HG03280 (cell line): Measurements from ENCODE around the gene ZNF296.
A peak's percentile ranks its signal among the peaks of the same experiment; 100 is the strongest.

Experiments used
- ATAC-seq: cut with Tn5 transposase; IDR thresholded peaks from one replicate; pipeline ENCODE4 v1.9.1; 2021; ENCODE audit warnings: mild to moderate bottlenecking, moderate library complexity; ENCODE audit not compliant: unreplicated experiment

The ZNF296 gene

DNA sequence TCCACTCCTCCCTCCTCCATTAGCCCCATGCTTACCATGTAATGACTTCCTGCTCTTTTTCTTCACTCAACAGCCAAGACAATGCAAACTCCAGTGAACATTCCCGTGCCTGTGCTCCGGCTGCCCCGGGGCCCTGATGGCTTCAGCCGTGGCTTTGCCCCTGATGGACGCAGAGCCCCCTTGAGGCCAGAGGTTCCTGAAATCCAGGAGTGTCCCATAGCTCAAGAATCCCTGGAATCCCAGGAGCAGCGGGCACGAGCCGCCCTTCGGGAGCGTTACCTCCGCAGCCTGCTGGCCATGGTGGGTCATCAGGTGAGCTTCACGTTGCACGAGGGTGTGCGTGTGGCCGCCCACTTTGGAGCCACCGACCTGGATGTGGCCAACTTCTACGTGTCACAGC lies 13.8 kb upstream of the ZNF296 start:
- no peak for ATAC-seq

- no peak for ATAC-seq
Measured at GRCh38 chr19:45087531-45087930, 11.3 kb upstream of the ZNF296 start.

DNA sequence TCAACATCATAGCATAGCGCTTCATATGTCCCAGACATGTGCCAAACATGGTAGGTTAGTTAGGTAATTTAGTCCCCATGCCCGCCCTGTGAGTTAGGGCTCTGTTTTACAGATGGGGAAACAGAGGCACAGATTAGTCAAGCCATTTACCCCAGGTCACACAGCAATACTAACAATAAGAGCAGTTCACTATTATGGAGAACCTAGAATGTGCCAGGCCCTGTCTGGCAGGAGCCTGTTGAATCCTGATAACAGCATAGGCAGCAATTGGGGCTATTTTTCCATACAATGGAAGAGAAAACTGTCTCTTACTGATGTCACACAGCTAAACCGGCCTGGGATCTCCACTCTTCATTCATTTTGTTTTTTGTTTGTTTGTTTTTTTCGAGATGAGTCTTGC lies 10.2 kb upstream of the ZNF296 start:
- no peak for ATAC-seq

- no peak for ATAC-seq
Measured at GRCh38 chr19:45082170-45082569, 5.9 kb upstream of the ZNF296 start.

DNA sequence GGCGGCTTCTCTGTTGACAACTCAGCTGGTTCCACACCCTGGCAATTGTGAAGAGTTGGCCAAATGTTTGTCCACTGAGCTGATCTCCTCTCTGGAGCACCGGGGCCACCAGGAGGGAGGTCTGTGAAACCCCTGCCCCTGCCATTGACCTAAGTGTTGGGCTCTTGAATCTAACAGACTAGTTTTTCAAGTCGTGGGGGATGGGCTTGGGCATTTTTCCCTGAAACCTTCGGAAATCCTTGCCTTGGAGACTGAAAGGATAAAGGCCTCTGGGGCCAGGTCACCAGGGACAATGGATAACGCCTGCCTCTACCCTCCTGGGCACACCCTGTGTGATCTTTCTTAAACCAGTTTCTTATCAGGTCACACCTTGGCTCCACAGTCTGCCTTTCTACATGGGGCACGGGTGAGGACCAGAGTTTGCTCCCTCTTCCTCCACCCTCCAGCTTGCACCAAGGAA lies 3.7 kb upstream of the ZNF296 start:
- ATAC-seq, result no peak

DNA sequence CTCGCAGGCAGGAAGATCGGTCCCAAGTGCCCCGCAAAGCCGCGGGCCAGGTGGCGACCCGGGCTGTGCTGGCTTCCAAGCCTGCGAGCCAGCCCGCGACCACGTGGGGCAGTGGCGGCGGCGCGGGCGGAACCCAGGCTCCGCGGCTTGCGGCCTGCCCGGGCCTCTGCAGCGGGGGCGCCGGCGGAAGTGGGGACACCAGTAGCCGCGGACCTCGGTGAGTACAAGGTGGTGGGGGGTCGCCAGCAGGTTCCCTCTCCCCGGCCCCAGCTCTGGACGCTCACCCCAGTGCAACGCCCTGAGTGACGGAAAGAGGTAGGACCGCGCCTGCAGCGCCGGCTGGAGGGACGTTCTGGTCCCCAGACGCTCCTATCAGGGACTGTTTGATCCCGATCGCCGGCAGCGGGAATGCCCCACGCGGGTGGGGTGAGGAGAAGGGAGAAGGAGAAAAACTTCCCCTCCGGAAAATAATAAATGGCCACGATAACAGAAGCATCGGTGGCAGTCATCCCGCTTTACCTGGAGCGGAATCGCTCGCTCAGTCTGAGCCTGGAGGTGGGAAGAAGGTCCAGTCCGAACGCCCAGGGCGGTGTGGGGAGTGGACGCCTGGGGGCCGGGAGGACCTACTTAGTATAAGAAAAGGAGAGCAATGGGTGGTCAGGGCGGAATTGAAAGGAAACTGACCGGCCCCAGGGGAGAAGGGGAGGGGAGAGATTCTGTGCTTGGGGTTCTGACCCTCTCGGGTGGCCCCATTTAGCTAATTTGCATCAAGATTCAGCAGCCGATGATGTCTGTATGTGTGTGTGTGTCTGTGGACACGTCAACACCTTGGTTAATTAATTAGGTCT lies 3.0 kb upstream of the ZNF296 start, which contains the start of gene GEMIN7:
GEMIN7 (plus strand) TSS at position 198 of the 848 bp plus-strand sequence. CDS start 10,855 bp downstream, outside the sequence.
- ATAC-seq, result peak; percentile 35

DNA sequence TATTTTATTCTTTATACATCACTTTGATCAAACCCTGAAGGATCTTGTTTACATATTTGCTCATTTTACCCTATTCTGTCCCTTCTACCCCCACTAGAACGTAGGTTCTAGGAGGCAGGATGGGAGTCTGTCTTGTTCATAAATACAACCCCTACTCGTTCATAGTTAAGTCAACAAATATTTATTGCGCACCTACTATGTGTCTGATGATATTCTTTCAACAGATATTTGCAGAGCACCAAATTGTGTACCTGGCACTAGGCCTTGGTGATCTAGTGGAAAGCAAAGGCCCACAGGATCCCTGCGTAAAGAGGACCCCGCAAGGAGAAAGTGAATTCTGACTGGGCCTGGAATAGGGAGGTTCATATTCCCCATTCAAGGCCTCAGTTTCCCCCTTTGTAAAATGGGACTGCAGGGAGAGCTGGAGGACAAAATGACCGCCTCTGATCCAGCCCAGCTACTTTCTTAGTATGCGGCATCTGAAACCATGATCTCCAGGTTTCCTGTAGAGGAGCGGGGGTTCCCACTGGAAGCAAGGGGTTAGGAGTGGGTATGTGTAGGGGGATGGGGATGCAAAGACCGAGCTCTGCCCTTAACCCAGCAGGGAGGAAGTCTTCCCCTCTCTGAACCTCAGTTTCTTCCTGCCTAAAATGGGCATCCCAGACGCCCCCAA lies 2.2 kb upstream of the ZNF296 start:
- ATAC-seq, result no peak

DNA sequence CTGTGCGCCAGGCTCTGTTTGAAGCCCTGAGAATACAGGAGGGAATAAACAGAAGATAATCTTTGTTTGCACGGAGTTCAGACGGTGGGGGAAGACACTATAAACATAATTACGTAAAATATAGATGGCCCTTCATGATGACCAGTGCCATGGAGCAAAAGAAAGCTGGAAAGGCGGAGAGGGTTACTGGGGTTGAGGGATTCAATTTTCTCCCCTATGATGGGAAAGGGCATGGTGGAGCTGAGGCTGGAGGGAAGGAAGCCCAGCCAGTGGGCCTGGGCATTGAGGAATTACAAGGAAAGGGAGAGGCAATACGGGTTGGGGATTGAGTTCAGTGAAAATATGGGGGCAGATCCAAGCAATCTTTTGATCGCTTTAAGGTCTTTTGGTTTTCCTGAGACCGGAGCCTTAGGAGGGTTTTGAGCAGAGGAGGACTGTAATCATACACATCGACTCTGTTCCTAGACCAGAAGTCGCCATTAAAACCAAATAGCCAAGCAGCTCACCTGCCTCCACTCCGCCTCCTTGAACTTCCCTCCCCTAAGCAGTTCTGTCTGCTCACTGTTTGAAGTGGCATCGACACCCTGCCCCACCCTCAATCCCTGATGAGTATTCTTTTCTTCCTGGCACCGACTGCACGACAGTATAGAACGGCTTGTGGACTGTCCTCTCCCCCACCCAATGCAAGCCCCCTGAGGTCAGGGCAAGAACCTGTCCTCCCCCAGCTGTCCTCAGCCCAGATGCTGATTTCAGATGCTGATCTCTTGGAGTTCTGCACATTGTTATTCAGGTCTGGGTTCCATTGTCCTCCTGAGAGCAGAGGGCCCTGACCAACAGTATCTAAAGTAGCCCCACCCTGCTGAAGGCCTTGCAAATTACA lies 813 bp upstream of the ZNF296 start:
- ATAC-seq, result no peak

DNA sequence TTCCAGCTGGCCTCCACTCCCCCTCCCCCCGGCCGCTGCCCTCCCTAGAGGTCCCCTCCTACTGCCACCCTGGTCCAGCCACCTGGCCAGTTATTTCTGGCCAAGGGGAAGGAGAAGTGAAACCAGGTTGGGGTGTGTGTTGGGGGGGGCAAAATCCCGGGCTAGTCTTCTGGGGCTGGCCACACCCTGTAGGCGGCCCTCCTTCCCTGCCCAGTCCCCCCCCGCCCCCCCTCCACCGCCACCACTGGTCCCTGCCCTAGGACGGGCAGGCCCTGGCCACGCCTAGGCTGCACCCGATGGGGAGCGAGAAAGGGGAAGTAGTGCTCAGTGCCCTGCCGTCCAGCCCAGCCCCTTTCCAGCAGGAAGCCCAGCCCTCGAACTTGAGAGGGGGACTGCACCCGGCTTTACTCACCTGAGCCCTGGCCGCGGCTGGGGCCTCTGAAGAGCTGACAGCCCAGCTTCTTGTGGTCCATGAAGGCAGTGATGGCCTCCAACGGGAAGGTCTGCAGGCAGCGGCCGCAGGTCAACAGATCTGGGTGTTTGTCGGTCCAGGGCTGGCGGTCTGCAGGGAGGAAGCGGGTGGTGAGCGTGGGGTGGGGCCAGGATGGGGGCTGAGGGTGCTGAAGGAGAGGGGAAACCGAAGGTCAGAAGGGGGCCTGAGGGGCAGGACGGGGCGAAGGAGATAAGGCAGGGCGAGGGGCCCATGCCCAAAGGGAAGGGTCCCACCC lies 813 bp downstream of the ZNF296 start:
- peak; percentile 50 for ATAC-seq

DNA sequence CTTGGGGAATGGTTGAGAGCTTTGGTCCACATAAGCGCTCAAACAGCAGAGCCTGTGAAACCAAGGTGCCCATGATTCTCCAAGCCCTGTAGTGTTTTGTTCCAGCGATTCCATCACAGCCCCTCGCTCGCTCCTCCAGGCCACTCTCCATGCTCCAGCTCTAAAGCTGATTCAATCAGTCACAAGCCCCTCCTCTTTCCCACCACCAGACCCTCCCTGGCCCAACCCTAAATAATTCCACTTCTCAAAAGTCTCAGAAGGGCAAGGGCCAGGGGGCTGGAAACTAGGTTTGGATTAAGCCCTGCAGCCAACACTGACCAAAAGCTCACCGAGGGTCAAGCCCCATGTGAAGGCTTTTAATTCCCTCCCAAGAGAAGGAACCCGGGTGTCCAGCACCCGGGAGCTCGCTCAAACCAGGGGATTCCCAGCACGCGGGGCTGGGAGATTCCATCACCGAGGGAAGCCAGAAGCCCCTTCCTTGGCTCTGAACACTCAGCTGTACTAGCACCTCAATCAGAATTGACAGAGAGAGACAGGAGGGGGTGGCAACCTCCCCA lies 1.5 kb downstream of the ZNF296 start:
- no peak for ATAC-seq

DNA sequence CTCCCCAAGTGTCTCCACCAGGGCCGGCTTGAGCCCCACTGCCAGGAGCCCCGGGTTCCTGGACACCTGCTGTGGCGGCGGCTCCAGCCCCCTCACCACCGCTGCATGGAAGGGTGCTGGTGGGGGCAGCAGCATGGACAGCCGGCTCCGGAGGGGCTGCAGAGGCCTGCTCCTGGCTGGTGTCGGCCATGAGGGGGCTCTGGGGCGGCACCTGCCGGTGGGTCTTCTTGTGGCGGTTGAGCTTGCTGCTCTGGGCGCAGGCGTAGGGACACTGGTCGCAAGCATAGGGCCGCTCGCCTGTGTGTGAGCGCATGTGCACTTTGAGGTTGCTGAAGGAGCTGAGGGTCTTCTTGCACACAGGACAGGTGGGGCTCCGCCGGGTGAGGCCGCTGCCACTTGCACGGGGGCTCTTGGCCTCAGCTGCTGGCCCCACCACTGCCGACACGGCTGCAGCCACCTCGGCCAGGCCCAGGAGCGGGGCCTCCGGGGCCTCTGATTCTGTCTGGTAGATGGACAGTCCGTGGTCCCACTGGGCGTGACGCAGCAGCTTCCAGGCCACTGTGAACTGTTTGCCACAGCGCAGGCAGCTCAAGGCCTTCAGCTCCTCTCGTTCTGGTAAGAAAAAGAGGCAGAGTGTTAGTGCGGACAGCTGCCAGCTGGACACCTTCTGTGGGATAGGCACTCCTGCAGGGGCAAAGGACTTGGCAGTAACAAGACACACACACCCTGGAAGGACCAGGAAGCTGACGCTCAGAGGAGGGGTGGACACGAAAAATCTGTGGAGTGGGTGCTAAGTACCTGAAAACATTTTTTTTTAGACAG lies 4.1 kb downstream of the ZNF296 start:
- no peak for ATAC-seq

DNA sequence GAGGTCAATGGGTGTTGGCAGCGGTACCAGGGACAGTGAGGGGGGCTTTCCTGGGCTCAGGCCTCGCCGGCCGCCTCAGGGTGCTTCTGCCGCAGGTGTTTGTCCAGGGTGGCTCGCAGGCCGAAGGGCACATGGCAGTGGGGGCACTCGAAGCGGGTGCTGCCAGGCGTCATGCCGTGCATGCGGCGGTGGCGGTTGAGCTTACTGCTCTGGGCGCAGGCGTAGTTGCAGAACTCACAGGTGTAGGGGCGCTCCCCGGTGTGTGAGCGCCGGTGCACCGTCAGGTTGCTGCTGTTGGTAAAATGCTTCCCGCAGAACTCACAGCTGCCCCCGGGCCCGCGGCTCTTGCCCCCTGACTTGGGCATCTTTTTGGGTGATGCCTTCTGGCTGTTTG lies 4.7 kb downstream of the ZNF296 start:
- no peak for ATAC-seq

DNA sequence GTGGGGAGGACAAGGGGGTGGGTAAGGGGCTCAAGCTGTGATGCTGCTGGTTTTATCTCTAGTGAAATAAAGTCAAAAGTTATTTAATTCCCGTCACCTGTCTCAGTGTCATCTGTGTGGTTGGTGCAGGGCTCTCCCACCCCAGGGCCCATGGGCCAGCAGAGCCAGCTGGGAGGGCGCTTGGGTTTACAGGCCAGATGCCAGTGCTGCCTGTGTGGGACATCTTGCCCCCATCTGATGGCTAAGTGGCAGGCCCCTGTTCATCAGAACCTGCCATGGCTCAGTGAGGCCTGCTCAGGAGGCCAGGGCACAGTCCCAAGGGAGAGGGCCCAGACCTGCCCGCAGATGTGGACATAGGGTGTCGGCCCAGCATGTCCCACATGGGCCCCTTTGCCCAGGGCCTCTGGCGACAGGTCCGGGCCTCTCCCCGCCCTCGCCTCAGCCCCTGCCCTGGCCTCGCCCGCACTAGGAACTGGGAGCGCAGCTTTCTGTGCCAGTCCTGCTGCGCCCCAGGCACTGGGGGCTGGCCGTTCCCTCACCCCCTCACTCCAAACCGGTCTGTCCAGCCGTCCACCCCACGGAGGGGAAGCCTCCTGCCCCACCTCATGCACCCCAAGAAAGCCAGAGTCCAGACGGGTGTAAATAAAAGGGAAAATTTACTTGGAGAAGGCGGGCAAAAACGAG lies 5.3 kb downstream of the ZNF296 start:
- no peak for ATAC-seq

DNA sequence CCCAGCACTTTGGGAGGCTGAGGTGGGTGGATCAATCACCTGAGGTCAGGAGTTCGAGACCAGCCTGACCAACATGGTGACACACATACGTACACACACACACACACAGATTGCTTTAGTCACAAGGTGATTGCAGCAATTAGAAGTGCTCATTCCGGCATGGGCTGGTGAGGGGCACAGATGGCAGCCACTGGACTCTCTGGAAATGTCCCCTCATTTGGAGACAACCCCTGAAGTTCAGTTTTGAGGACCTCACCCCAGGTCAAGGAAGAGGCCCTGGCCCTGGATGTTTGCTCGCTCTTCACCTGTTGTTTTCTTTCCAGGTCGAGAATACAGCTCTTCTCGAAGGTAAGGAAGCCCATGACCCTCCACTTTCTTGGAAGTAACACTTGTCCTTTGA lies 6.1 kb downstream of the ZNF296 start:
- no peak for ATAC-seq

- ATAC-seq, result no peak
Measured at GRCh38 chr19:45069056-45069455, 7.2 kb downstream of the ZNF296 start.

DNA sequence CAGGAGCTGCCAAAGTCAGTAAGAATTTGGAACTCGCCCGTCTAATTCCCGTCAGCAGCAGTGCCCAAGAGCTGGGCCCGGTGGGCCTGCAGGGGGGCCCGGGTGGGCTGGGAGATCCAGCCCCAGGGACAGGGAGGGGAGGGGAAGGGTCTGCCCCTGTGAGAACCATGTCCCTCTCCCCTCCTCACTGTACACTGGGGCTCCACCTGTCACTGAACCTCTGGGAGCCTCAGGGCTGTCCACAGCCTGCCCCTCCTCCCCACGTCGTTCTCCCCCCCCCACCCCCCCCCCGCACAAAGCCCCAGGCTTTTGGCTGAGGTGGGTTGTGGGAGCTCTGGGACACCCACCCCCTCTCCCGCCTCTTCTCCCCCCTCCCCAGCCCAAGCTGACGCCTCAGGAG lies 8.2 kb downstream of the ZNF296 start:
- ATAC-seq, result no peak

- no peak for ATAC-seq
Measured at GRCh38 chr19:45066921-45067661, 9.2 kb downstream of the ZNF296 start.
